PC-3 (cell line): ENCODE data around the gene PFDN2.

Experiments used
- CTCF ChIP-seq: fragments of 300-600 bp; sonication (generic); conservative IDR thresholded peaks from 2 replicates; pipeline ENCODE4 v1.5.1; 2017; ENCODE audit warnings: antibody characterized with exemption, low read depth, mild to moderate bottlenecking, low read length
- EZH2 ChIP-seq: fragments of 300-600 bp; sonication (generic); IDR thresholded peaks from one replicate; pipeline ENCODE4 v1.6.1; 2017; ENCODE audit warnings: antibody characterized with exemption, mild to moderate bottlenecking, low read length; ENCODE audit not compliant: unreplicated experiment
- EZH2phosphoT487 ChIP-seq: fragments of 300-600 bp; sonication (generic); IDR thresholded peaks from 2 replicates; pipeline ENCODE4 v1.6.1; 2018; ENCODE audit warnings: mild to moderate bottlenecking, antibody characterized with exemption, low read length, borderline replicate concordance

DNA sequence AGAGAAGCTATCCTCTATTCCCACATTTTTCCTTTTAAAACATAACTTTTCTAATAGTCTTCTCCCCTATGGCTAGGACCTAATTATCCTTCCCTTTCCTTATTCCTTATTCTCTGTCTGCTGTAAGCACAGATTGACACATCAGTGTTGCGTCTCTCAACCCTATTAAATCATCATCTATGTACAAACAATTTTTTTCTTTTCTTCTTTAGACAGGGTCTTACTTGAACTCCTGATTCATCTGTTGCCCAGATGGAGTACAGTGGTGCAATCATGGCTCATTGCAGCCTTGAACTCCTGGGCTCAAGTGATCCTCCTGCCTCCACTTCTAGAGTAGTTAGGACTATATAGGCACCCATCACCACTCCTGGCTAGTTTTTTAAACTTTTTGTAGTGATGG is 11.4 kb downstream of the PFDN2 start:
- TF ChIP-seq CTCF, result no peak
- no peak for TF ChIP-seq EZH2
- TF ChIP-seq EZH2phosphoT487, result no peak
